Measurements from ENCODE around the gene CDH22.

CDH22 gene

GRCh38 chr20:46171909-46172308 lies 136.4 kb downstream of the CDH22 start:
- H3K4me3 ChIP-seq (ENCODE audit: low read depth, low read length): no peak overlapping the region
- DNase-seq (ENCODE audit: low read depth): no peak
- TF ChIP-seq CTCF (IDR thresholded peaks at IDR 0.05; ENCODE audit: low read depth, low read length, missing control alignments): no peak

GRCh38 chr20:46171476-46171875 lies 136.8 kb downstream of the CDH22 start:
- DNase-seq (ENCODE audit: low read depth): no peak
- no peak overlapping the region for H3K4me3 ChIP-seq (ENCODE audit: low read depth, low read length)
- TF ChIP-seq CTCF (IDR thresholded peaks at IDR 0.05; ENCODE audit: low read depth, low read length, missing control alignments): no peak

- no peak overlapping the region for H3K4me3 ChIP-seq (ENCODE audit: low read depth, low read length)
- no peak for DNase-seq (ENCODE audit: low read depth)
Observed at GRCh38 chr20:46169245-46170171, 138.8 kb downstream of the CDH22 start.

GRCh38 chr20:46168438-46168837 lies 139.9 kb downstream of the CDH22 start:
- H3K4me3 ChIP-seq (ENCODE audit: low read depth, low read length): no peak overlapping the region
- DNase-seq (ENCODE audit: low read depth): no peak
- no peak for TF ChIP-seq CTCF (IDR thresholded peaks at IDR 0.05; ENCODE audit: low read depth, low read length, missing control alignments)

More at GRCh38 chr20:46169245-46170171, 138.8 kb downstream of the CDH22 start:
- TF ChIP-seq CTCF (IDR thresholded peaks at IDR 0.05; ENCODE audit: low read depth, low read length, missing control alignments): no peak

GRCh38 chr20:46167080-46167479 lies 141.2 kb downstream of the CDH22 start:
- no peak overlapping the region for H3K4me3 ChIP-seq (ENCODE audit: low read depth, low read length)
- no peak for DNase-seq (ENCODE audit: low read depth)
- no peak for TF ChIP-seq CTCF (IDR thresholded peaks at IDR 0.05; ENCODE audit: low read depth, low read length, missing control alignments)

GRCh38 chr20:46164254-46164653 lies 144.0 kb downstream of the CDH22 start:
- no peak overlapping the region for H3K4me3 ChIP-seq (ENCODE audit: low read depth, low read length)
- TF ChIP-seq CTCF (IDR thresholded peaks at IDR 0.05; ENCODE audit: low read depth, low read length, missing control alignments): no peak
- no peak for DNase-seq (ENCODE audit: low read depth)

GRCh38 chr20:46161921-46162320 lies 146.4 kb downstream of the CDH22 start:
- no peak overlapping the region for H3K4me3 ChIP-seq (ENCODE audit: low read depth, low read length)
- DNase-seq (ENCODE audit: low read depth): no peak
- TF ChIP-seq CTCF (IDR thresholded peaks at IDR 0.05; ENCODE audit: low read depth, low read length, missing control alignments): no peak
